Gastrocnemius medialis (tissue), 4 donors: ENCODE data around the gene CEACAM21.

ENCODE experiments used
- CTCF ChIP-seq, 5 experiments: fragments of 450-650 bp in 3 of 5; fragments of 200-600 bp in 2 of 5; sonication (generic) in 2 of 5; IDR thresholded peaks in 4 of 5; conservative IDR thresholded peaks in 1 of 5; 1 replicate in 4 of 5; 2 replicates in 1 of 5; pipeline ENCODE4 v1.5.1; 2016 to 2019; ENCODE audit warnings: antibody characterized with exemption in 5 of 5, mild to moderate bottlenecking in 3 of 5, moderate library complexity in 3 of 5
- POLR2A ChIP-seq, 2 donors: fragments of 450-650 bp; IDR thresholded peaks; one replicate each; pipeline ENCODE4 v1.6.1; 2017; ENCODE audit warnings: antibody characterized with exemption in 2 of 2, mild to moderate bottlenecking in 2 of 2, moderate library complexity in 2 of 2

- TF ChIP-seq CTCF (IDR thresholded peaks at IDR 0.05 in 4 of 5, conservative IDR thresholded peaks at IDR 0.05 in 1 of 5) (no peak), POLR2A (IDR thresholded peaks at IDR 0.05) (no peak)
Measured at GRCh38 chr19:41601771-41602170, 25.8 kb downstream of the CEACAM21 start.
